Measurements from ENCODE around the gene FBXL16. TPM values are rescaled to one million over a fixed set of nuclear protein-coding genes. Genes with fewer than 3 reads are reported as not detected.

Gene FBXL16
- total RNA-seq, 1 donor from 2014 or later, result 0.17 TPM

- DNase-seq (ENCODE audit: low read depth), result no peak
- Histone ChIP-seq H3K27me3 (ENCODE audit: control insufficient read depth, insufficient read depth, low read length) (peaks cover 76% of the 10 kb centered on the region), H3K36me3 (ENCODE audit: control insufficient read depth, insufficient read depth, low read length) (no peaks in the 10 kb centered on the region), H3K4me3 (ENCODE audit: low read depth, low read length) (no peak overlapping the region)
- TF ChIP-seq CTCF (IDR thresholded peaks at IDR 0.05; ENCODE audit: insufficient read depth, low read length, poor library complexity, severe bottlenecking), result no peak
These were observed 4.7 kb downstream of the FBXL16 start for GRCh38 chr16:700684-701584.

DNA sequence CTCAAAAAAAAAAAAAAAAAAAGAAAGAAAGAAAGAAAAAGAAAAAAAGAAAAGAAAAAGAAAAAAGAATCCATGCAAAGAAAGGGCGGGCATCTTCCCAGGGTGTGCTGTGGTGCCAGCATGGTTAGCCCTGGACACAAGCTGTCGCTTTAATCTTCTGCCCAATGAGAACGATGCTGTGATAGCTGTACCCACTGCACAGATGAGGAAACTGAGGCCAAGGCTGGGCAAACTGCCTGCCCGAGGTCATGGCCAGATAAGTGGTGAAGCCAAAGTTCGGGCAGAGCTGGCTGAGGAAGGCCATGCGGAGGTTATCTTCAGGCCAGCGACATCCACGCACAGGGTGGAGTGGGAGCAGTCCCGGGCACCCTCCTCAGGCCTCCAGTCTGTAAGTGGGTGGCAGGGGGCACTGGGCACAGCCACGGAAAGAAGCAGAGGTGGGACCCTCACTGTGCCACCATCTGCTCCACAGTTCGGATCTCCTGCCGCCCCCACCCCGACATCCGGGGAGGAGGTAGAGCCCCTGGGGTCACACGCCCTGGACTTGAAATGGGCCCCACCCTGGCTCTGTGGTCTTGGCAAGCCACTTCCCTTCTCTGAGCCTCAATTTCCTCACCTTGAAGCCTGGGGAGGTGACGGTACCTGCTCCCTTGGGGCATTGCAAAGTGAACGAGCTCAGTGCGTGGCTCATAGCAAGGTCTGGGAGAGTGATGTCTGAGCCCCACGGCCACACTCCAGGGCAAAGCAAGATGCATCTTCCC, 6.5 kb downstream of the FBXL16 start:
- no peak for TF ChIP-seq CTCF (IDR thresholded peaks at IDR 0.05; ENCODE audit: insufficient read depth, low read length, poor library complexity, severe bottlenecking)
- H3K4me3 ChIP-seq (ENCODE audit: low read depth, low read length), result no peak overlapping the region
- peaks cover 80% of the 10 kb centered on the region for H3K27me3 ChIP-seq (ENCODE audit: control insufficient read depth, insufficient read depth, low read length)
- H3K36me3 ChIP-seq (ENCODE audit: control insufficient read depth, insufficient read depth, low read length), result no peaks in the 10 kb centered on the region
- DNase-seq (ENCODE audit: low read depth), result no peak

DNA sequence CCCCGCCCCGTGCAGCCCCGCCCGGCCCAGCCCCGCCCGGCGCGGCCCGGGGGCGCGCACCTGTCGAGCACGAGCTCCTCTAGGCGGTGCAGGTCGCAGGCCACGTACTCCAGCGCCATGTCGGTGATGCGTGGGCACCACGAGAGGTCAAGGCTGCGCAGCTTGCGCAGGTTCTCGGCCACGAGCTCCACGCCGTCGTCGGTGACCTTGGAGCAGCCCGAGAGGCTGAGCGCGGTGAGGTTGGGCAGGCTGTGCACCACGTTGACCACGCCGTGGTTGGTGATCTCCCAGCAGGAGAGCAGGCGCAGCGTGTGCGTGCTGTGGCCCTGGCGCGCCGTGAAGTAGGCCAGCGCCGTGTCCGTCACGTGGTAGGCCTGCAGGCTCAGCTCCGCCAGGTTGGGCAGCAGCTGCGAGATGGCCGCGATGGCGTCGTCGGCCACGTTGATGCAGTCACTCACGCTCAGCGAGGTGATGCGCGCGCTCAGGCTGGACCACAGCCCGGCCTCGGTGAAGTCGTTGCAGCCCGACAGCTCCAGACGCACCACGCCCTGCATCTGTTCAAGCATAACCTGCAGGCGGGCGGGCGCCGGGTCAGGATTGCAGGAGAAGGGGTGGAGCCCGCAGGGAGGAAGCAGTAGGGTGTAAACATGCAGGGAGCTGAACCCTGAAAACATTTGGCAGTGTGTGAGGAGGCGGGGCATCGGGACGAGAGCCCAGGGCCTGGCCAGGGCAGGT, 10.1 kb downstream of the FBXL16 start:
- no peak for TF ChIP-seq CTCF (IDR thresholded peaks at IDR 0.05; ENCODE audit: insufficient read depth, low read length, poor library complexity, severe bottlenecking)
- Histone ChIP-seq H3K36me3 (ENCODE audit: control insufficient read depth, insufficient read depth, low read length) (no peaks in the 10 kb centered on the region), H3K27me3 (ENCODE audit: control insufficient read depth, insufficient read depth, low read length) (peaks cover 59% of the 10 kb centered on the region), H3K4me3 (ENCODE audit: low read depth, low read length) (no peak overlapping the region)
- no peak for DNase-seq (ENCODE audit: low read depth)

DNA sequence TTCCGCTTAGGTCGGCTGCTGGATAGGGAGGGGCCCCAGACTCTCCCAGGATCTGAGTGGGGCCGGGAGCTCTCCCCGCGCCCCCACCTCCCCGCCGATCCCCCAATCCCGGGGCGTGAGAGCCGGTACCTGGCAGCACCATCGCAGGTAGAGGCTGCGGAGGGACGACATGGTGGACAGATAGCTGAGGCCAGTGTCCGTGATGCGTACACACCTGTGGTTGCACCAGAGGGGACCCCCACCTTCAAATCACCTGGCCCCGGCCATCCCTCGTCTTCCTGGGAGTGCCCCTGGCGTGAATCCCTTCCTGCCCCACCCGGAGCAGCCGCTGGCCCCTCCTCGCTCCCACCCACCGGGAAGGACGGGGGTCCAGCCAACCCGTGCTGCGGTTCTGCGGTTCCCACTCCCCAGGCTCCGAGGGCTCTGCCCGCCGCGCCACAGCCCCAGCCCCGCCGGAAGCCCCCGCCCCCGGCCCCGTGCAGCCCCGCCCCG, 10.7 kb downstream of the FBXL16 start:
- Histone ChIP-seq H3K27me3 (ENCODE audit: control insufficient read depth, insufficient read depth, low read length) (peaks cover 53% of the 10 kb centered on the region), H3K4me3 (ENCODE audit: low read depth, low read length) (no peak overlapping the region), H3K36me3 (ENCODE audit: control insufficient read depth, insufficient read depth, low read length) (no peaks in the 10 kb centered on the region)
- no peak for TF ChIP-seq CTCF (IDR thresholded peaks at IDR 0.05; ENCODE audit: insufficient read depth, low read length, poor library complexity, severe bottlenecking)
- DNase-seq (ENCODE audit: low read depth), result no peak

GRCh38 chr16:694187-694862, 11.3 kb downstream of the FBXL16 start:
- Histone ChIP-seq H3K36me3 (ENCODE audit: control insufficient read depth, insufficient read depth, low read length) (no peaks in the 10 kb centered on the region), H3K27me3 (ENCODE audit: control insufficient read depth, insufficient read depth, low read length) (peaks cover 47% of the 10 kb centered on the region), H3K4me3 (ENCODE audit: low read depth, low read length) (no peak overlapping the region)
- TF ChIP-seq CTCF (IDR thresholded peaks at IDR 0.05; ENCODE audit: insufficient read depth, low read length, poor library complexity, severe bottlenecking), result no peak
- no peak for DNase-seq (ENCODE audit: low read depth)
